Suprapubic skin (tissue), 4 donors: ENCODE results near the gene SHC4.

Experiments
- EP300 ChIP-seq: sonication (generic); formaldehyde crosslinking; IDR thresholded peaks from one replicate; pipeline ENCODE4 v1.6.1; 2017; ENCODE audit warnings: antibody characterized with exemption
- POLR2A ChIP-seq, 2 donors: fragments of 450-650 bp; IDR thresholded peaks; one replicate each; pipeline ENCODE4 v1.6.1; 2017; ENCODE audit warnings: antibody characterized with exemption in 2 of 2, mild to moderate bottlenecking in 2 of 2, moderate library complexity in 2 of 2
- POLR2AphosphoS5 ChIP-seq, 3 donors: sonication (generic); formaldehyde crosslinking; IDR thresholded peaks; one replicate each; pipeline ENCODE4 v1.6.1; 2017; ENCODE audit warnings: antibody characterized with exemption in 3 of 3
- TF ChIP-seq, protein P1 (sequence below), 2 donors: fragments of 200-600 bp in 1 of 2; fragments of 450-650 bp in 1 of 2; sonication (generic) in 1 of 2; IDR thresholded peaks; one replicate each; pipeline ENCODE4 v1.5.1; 2016 to 2019; ENCODE audit warnings: antibody characterized with exemption in 2 of 2, mild to moderate bottlenecking in 1 of 2, moderate library complexity in 1 of 2

GRCh38 chr15:48825075-48825474, 138.6 kb downstream of the SHC4 start:
- TF ChIP-seq POLR2A (IDR thresholded peaks at IDR 0.05) (no peak), POLR2AphosphoS5 (IDR thresholded peaks at IDR 0.05) (no peak), EP300 (no peak)
- TF ChIP-seq, protein P1, sequence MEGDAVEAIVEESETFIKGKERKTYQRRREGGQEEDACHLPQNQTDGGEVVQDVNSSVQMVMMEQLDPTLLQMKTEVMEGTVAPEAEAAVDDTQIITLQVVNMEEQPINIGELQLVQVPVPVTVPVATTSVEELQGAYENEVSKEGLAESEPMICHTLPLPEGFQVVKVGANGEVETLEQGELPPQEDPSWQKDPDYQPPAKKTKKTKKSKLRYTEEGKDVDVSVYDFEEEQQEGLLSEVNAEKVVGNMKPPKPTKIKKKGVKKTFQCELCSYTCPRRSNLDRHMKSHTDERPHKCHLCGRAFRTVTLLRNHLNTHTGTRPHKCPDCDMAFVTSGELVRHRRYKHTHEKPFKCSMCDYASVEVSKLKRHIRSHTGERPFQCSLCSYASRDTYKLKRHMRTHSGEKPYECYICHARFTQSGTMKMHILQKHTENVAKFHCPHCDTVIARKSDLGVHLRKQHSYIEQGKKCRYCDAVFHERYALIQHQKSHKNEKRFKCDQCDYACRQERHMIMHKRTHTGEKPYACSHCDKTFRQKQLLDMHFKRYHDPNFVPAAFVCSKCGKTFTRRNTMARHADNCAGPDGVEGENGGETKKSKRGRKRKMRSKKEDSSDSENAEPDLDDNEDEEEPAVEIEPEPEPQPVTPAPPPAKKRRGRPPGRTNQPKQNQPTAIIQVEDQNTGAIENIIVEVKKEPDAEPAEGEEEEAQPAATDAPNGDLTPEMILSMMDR (IDR thresholded peaks at IDR 0.05) = no peak
